Epidermal melanocyte (primary cell): ENCODE measurements around the gene RBM17.
"Not testable (repeated sequence)": the region's sequence is repeated elsewhere in the genome, so short reads cannot be mapped to it uniquely, and the experiment has no call there.

Experiments
- DNase-seq: peaks from one replicate; pipeline ENCODE4 v3.0.0; 2011; ENCODE audit warnings: low spot score; ENCODE audit not compliant: insufficient read length

Gene RBM17

DNA sequence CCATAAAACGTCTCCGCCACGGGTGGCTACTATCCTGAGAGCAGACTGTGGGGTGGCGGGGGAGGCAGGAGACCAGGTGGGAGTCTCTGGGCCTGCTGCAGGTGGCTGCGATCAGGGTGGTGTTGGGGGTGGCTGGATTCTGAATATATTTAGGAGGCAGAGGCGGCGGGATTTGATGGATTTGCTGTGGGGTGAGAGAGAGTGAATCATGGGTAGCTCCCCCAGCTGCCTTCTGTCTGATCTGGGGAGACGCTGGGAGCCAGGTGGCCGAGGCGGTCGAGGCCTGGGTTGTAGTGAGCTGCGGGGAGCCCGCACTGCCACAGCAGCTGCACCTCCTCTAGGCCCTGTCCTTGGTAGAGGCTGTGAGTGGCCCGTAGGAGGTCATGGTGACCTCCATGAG, 65.7 kb downstream of the RBM17 start:
- no peak for DNase-seq

DNA sequence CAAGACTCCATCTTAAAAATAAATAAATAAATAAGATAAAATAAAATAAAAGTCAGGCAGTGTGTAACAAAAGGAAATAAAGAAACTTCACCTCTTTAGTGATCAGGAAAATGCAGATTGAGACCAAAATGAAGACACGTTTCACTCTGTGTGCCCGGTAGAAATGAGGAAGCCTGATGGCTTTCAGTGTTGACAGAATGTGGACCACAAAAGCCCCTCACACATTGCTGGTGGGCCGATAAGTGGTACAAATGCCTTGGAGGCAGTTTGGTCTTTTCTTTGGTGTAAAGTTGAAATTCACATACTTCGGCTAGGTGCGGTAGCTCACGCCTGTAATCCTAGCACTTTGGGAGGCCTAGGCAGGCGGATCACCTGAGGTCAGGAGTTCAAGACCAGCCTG, 69.4 kb downstream of the RBM17 start:
- no peak for DNase-seq

- DNase-seq = no peak
Measured at GRCh38 chr10:6161921-6162320, 73.1 kb downstream of the RBM17 start.

DNA sequence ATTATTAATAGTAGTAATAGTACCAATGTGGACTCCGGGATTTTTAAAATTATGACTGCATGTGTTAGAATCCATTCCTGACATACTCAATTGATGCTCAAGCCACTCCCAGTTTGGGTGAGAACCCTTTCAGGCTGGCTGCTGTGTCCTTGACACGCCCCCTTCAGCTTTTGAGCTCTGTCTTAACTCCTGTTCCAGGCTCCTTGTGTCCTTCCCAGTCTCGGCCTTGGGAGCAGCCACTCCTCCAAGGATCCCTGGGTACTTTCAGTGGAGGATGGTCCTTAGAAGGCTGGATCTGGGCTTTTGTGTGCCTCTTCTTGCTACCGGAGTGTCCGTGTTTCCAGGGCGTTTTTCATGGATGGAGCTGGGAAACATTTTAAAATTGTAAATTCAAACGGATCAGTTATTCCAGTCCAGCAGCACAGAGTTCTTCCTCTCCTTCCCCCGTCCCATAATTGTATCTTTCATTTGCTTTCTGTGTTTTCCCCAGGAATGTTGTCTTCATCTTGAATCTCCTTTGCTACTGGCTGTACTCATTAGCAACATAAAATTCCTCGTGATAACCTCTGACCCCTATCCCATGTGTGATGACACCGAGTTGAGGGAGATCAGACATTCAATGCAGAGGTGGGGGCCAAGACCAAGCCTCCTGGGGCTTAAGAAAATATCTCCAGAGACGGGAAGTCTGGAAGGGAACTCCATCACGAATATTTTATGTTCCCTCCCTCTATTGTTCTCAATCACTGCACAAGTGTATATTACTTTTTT, 73.9 kb downstream of the RBM17 start:
- no peak for DNase-seq

- DNase-seq = peak; percentile 69
Measured at GRCh38 chr10:6163364-6164270, 74.8 kb downstream of the RBM17 start.

- no peak for DNase-seq
Measured at GRCh38 chr10:6164271-6165095, 75.6 kb downstream of the RBM17 start.

- DNase-seq = no peak
Measured at GRCh38 chr10:6165221-6165725, 76.4 kb downstream of the RBM17 start.

- DNase-seq = not testable (repeated sequence)
Measured at GRCh38 chr10:6165933-6166332, 77.1 kb downstream of the RBM17 start.
